ENCODE measurements around the gene PER1. TPM values are rescaled to one million over a fixed set of nuclear protein-coding genes. Genes with fewer than 3 reads are reported as not detected.

Gene PER1
- total and polyA plus RNA-seq, 2 of the 13 experiments (the other 11 are each of a cell fraction or from before 2014, with no cell fraction given) = 2.6 to 3.6 TPM

DNA sequence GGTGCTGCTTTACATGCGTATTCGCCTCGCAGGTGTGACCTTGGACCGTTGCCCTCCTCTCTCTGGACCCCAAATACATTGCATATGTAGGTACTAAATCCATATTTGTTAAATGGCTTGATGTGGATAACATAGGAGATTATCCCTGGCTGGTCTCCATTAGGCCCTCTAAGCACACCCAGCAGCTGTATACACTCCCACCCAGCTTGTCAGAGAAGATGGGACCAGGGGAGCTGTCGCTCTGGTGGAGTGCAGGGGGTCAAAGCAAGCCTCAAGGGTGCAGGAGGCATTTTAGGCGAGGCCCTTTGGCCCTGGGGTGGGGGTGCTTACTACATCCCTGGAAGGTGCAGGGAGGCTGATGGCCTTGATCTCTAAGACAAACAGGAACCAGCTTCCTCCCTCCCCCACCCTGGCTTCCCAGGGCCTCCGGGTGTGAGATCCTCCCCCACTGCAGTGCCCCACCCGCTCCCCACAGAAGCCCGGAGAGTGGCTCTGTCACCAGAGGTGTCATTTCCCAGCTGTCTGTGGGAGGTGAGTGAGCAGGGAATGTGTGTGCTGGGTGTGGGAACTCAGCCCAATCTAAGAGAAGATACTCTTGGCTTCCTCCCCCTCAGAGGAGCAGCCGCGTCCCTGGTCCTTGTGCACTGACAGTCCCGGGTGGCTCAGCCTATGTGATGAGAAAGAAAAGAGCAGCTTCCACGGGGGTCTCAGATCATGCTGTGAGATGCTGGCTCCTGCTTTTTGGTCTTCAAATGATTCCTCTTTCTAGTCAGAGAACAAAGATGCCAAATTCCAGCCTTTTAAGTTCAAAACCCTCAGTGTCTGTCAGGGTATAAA lies 12.0 kb upstream of the PER1 start (continued):
- TF ChIP-seq, protein P1, sequence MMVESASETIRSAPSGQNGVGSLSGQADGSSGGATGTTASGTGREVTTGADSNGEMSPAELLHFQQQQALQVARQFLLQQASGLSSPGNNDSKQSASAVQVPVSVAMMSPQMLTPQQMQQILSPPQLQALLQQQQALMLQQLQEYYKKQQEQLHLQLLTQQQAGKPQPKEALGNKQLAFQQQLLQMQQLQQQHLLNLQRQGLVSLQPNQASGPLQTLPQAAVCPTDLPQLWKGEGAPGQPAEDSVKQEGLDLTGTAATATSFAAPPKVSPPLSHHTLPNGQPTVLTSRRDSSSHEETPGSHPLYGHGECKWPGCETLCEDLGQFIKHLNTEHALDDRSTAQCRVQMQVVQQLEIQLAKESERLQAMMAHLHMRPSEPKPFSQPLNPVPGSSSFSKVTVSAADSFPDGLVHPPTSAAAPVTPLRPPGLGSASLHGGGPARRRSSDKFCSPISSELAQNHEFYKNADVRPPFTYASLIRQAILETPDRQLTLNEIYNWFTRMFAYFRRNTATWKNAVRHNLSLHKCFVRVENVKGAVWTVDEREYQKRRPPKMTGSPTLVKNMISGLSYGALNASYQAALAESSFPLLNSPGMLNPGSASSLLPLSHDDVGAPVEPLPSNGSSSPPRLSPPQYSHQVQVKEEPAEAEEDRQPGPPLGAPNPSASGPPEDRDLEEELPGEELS (CRISPR knock-in tag; IDR thresholded peaks at IDR 0.05) = peak; percentile 52; the same call in 1 of the 2 replicates
- TF ChIP-seq KDM1A (CRISPR knock-in tag; IDR thresholded peaks at IDR 0.05) (no peak), RELA (CRISPR knock-in tag; IDR thresholded peaks at IDR 0.05) (no peak), ZBTB8A (CRISPR knock-in tag; IDR thresholded peaks at IDR 0.05; ENCODE audit: borderline replicate concordance, low read depth) (no peak), MEIS2 (CRISPR knock-in tag; IDR thresholded peaks at IDR 0.05) (no peak), ZNF75D (CRISPR knock-in tag; IDR thresholded peaks at IDR 0.05; ENCODE audit: borderline replicate concordance) (no peak), NCOA2 (CRISPR knock-in tag; IDR thresholded peaks at IDR 0.05) (peak; percentile 43; the same call in 1 of the 2 replicates), HDAC1 (CRISPR knock-in tag; IDR thresholded peaks at IDR 0.05) (peak; percentile 60), ZNF605 (CRISPR knock-in tag; IDR thresholded peaks at IDR 0.05) (no peak; the same call in 1 of the 2 replicates), ZNF670 (CRISPR knock-in tag; IDR thresholded peaks at IDR 0.05; ENCODE audit: borderline replicate concordance) (peak; percentile 59; the same call in 1 of the 2 replicates), ZNF383 (CRISPR knock-in tag; IDR thresholded peaks at IDR 0.05; ENCODE audit: borderline replicate concordance) (0 out of 2 replicates have a peak, but pooled peaks have one; percentile 10), MTA1 (CRISPR knock-in tag; IDR thresholded peaks at IDR 0.05; ENCODE audit: borderline replicate concordance) (peak; percentile 48; the same call in 1 of the 2 replicates), MAFK (conservative IDR thresholded peaks at IDR 0.05 in 1 of 2, IDR thresholded peaks at IDR 0.05 in 1 of 2; ENCODE audit: low read length in 2 of 2) (no peak)
- TF ChIP-seq, protein P2, sequence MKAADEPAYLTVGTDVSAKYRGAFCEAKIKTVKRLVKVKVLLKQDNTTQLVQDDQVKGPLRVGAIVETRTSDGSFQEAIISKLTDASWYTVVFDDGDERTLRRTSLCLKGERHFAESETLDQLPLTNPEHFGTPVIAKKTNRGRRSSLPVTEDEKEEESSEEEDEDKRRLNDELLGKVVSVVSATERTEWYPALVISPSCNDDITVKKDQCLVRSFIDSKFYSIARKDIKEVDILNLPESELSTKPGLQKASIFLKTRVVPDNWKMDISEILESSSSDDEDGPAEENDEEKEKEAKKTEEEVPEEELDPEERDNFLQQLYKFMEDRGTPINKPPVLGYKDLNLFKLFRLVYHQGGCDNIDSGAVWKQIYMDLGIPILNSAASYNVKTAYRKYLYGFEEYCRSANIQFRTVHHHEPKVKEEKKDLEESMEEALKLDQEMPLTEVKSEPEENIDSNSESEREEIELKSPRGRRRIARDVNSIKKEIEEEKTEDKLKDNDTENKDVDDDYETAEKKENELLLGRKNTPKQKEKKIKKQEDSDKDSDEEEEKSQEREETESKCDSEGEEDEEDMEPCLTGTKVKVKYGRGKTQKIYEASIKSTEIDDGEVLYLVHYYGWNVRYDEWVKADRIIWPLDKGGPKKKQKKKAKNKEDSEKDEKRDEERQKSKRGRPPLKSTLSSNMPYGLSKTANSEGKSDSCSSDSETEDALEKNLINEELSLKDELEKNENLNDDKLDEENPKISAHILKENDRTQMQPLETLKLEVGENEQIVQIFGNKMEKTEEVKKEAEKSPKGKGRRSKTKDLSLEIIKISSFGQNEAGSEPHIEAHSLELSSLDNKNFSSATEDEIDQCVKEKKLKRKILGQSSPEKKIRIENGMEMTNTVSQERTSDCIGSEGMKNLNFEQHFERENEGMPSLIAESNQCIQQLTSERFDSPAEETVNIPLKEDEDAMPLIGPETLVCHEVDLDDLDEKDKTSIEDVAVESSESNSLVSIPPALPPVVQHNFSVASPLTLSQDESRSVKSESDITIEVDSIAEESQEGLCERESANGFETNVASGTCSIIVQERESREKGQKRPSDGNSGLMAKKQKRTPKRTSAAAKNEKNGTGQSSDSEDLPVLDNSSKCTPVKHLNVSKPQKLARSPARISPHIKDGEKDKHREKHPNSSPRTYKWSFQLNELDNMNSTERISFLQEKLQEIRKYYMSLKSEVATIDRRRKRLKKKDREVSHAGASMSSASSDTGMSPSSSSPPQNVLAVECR (CRISPR knock-in tag; IDR thresholded peaks at IDR 0.05; ENCODE audit: borderline replicate concordance) = peak; percentile 7
- TF ChIP-seq, protein P3, sequence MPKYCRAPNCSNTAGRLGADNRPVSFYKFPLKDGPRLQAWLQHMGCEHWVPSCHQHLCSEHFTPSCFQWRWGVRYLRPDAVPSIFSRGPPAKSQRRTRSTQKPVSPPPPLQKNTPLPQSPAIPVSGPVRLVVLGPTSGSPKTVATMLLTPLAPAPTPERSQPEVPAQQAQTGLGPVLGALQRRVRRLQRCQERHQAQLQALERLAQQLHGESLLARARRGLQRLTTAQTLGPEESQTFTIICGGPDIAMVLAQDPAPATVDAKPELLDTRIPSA (CRISPR knock-in tag; IDR thresholded peaks at IDR 0.05; ENCODE audit: borderline replicate concordance) = no peak
- TF ChIP-seq, protein P4, sequence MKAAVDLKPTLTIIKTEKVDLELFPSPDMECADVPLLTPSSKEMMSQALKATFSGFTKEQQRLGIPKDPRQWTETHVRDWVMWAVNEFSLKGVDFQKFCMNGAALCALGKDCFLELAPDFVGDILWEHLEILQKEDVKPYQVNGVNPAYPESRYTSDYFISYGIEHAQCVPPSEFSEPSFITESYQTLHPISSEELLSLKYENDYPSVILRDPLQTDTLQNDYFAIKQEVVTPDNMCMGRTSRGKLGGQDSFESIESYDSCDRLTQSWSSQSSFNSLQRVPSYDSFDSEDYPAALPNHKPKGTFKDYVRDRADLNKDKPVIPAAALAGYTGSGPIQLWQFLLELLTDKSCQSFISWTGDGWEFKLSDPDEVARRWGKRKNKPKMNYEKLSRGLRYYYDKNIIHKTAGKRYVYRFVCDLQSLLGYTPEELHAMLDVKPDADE (CRISPR knock-in tag; IDR thresholded peaks at IDR 0.05) = no peak
- TF ChIP-seq, protein P5, sequence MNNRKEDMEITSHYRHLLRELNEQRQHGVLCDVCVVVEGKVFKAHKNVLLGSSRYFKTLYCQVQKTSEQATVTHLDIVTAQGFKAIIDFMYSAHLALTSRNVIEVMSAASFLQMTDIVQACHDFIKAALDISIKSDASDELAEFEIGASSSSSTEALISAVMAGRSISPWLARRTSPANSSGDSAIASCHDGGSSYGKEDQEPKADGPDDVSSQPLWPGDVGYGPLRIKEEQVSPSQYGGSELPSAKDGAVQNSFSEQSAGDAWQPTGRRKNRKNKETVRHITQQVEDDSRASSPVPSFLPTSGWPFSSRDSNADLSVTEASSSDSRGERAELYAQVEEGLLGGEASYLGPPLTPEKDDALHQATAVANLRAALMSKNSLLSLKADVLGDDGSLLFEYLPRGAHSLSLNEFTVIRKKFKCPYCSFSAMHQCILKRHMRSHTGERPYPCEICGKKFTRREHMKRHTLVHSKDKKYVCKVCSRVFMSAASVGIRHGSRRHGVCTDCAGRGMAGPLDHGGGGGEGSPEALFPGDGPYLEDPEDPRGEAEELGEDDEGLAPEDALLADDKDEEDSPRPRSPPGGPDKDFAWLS (CRISPR knock-in tag; IDR thresholded peaks at IDR 0.05; ENCODE audit: borderline replicate concordance) = no peak

Data from HepG2 (cell line).